Bronchial epithelial cell (primary cell): Measurements from ENCODE around the gene EEIG1. TPM values are rescaled to one million over a fixed set of nuclear protein-coding genes. Genes with fewer than 3 reads are reported as not detected.

Experiments used
- DNase-seq: peaks from one replicate; pipeline ENCODE4 v3.0.0-alpha.2; 2010; ENCODE audit warnings: low read depth
- FAIRE-seq: peaks from 2 replicates; lab custom pipeline; 2011; peaks lifted over from hg19 to GRCh38; lab: Jason Lieb, UNC
- H3K27me3 ChIP-seq: 2 replicates; pipeline ENCODE4 v1.5.1; 2011; ENCODE audit warnings: low read length; ENCODE audit not compliant: control insufficient read depth, insufficient read depth
- H3K36me3 ChIP-seq: 2 replicates; pipeline ENCODE4 v1.5.1; 2011; ENCODE audit warnings: low read length; ENCODE audit not compliant: control insufficient read depth, insufficient read depth
- H3K4me3 ChIP-seq: 2 replicates; pipeline ENCODE4 v1.5.1; 2011; ENCODE audit warnings: mild to moderate bottlenecking, low read depth, low read length, control low read depth
- CTCF ChIP-seq: IDR thresholded peaks from 2 replicates; pipeline ENCODE4 v1.5.1; 2011; ENCODE audit warnings: mild to moderate bottlenecking, moderate library complexity, low read length, control low read depth, inconsistent platforms; ENCODE audit not compliant: insufficient read depth, severe bottlenecking
- total RNA-seq: library from RNA; depleted of rRNA; stranded (reverse); fragments of >200 nt; gene quantifications from 2 replicates; pipeline ENCODE4 v1.2.1, GENCODE V29; 2014

EEIG1 gene
- total RNA-seq, 1 donor from 2014 or later: 7.4 TPM

- peaks cover 1% of the 10 kb centered on the region for H3K36me3 ChIP-seq
- H3K4me3 ChIP-seq: no peak overlapping the region
- FAIRE-seq (no peak), DNase-seq (no peak)
- no peak for TF ChIP-seq CTCF
- no peaks in the 10 kb centered on the region for H3K27me3 ChIP-seq
Observed at GRCh38 chr9:127976498-127976897, 4.3 kb downstream of the EEIG1 start.

- FAIRE-seq: no peak
Observed at GRCh38 chr9:127975376-127976315, 5.1 kb downstream of the EEIG1 start.

DNA sequence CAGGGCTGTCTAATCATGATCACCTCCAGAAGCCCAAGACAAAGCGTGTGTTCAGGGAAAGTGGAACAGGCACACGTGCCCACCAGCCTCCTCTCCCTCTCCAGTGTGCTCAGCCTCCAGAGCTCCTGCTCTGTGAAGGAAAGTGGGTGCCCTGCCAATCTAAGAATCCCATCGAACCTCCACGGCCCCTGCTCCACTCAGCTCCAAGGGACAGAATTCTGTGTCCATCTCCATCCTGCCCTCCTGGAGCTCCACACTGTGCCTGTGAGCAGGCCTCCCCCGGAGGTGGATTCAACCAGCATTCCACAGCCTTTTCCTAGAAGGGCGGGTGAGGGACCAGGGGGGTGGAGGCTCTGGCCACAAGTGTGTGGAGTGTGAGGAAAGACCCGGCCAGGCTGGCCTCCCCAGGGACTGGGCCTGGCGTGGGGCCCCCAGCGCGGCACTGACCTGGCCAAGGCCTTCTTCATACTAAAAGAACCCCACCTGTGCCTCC, 6.0 kb downstream of the EEIG1 start:
- no peak overlapping the region for H3K4me3 ChIP-seq
- TF ChIP-seq CTCF: no peak
- no peak for DNase-seq
- H3K27me3 ChIP-seq: no peaks in the 10 kb centered on the region
- H3K36me3 ChIP-seq: peaks cover 1% of the 10 kb centered on the region
- no peak for FAIRE-seq

More at GRCh38 chr9:127975376-127976315, 5.1 kb downstream of the EEIG1 start:
- H3K27me3 ChIP-seq: no peaks in the 10 kb centered on the region
- peaks cover 1% of the 10 kb centered on the region for H3K36me3 ChIP-seq
- H3K4me3 ChIP-seq: no peak overlapping the region
- no peak for DNase-seq
- no peak for TF ChIP-seq CTCF

DNA sequence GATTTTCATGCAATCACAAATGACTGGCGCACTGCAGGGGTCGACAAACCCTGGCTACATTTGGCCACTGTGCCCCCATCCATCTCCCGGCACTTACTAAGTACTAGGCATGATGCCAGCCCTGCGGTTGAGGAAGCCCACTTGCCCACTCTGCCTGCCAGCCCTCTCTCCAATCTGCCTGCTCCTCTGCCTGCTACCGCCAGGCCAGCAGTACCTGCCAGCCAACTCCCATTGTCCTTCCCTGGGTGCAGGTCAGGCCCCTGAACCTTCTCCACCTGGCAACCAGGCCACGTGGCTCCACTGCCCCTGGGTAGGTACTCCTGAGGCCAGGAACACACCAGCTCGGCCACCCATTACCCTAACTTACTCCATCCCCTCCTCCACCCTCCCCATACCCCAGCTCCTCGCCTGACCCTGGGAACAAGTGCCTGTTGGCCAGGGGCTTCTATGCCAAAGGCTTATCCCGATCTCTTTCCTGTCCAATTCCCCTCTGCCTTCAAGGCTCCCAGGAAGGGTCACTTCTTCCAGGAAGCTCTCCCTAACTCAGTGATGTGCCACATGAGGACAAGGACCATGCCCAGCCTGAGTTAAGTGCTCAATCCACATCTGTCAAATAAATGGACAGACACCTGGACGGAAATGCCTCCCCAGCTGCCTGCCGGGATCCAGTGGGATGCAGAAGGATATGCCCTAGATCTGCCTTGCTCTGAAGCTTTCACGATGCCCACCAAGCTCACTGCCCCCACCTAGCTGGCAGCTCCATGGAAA, 6.6 kb downstream of the EEIG1 start:
- DNase-seq: no peak
- H3K27me3 ChIP-seq: no peaks in the 10 kb centered on the region
- no peak for TF ChIP-seq CTCF
- no peak overlapping the region for H3K4me3 ChIP-seq
- no peak for FAIRE-seq
- peaks cover 1% of the 10 kb centered on the region for H3K36me3 ChIP-seq

DNA sequence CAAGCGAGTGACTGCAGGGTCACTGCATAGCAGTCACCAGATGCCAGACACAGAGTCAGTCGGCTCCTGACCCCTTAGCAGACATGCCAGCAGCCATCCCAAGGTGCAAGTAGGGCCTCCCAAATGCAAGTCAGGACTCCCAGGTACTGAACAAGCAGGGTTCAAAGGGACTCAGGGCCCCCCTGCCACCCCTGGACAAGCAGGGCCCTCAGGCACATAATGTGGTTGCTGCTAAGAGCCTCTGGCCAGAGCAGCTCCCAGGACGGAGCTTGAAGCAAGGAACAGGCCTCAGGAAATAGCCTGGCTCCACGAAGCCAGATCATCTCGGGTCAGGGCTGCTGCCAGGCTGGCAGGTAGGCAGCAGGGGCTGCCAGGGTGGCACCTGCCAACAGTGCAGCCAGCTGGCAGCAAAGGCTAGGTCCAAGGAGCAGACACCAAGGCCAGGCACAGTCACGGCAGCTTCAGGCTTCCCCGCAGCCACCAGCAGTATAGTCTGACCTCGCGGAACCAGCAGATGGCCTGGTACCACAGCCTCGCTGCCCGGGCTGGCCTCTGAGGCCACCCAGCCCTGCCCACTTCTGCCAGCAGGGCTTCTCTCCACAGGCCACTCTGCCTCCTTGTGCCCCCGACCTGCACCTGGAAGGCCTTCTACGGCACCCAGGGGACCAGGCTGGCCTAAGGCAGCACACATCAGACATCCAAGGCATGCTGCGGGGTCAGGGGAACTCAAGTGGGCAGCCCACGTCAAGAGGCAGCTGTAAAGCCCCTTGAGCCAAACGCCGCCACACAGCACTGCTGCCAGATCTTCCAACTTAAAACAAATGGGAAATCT, 7.4 kb downstream of the EEIG1 start:
- no peak overlapping the region for H3K4me3 ChIP-seq
- no peak for FAIRE-seq
- peaks cover 1% of the 10 kb centered on the region for H3K36me3 ChIP-seq
- H3K27me3 ChIP-seq: no peaks in the 10 kb centered on the region
- TF ChIP-seq CTCF: no peak
- no peak for DNase-seq
